ENCODE measurements around the gene ITGA3. TPM values are rescaled to one million over a fixed set of nuclear protein-coding genes. Genes with fewer than 3 reads are reported as not detected.

Gene ITGA3
- 10 to 100 TPM; 44.4 to 86.3 (median 77.0) TPM for total RNA-seq

DNA sequence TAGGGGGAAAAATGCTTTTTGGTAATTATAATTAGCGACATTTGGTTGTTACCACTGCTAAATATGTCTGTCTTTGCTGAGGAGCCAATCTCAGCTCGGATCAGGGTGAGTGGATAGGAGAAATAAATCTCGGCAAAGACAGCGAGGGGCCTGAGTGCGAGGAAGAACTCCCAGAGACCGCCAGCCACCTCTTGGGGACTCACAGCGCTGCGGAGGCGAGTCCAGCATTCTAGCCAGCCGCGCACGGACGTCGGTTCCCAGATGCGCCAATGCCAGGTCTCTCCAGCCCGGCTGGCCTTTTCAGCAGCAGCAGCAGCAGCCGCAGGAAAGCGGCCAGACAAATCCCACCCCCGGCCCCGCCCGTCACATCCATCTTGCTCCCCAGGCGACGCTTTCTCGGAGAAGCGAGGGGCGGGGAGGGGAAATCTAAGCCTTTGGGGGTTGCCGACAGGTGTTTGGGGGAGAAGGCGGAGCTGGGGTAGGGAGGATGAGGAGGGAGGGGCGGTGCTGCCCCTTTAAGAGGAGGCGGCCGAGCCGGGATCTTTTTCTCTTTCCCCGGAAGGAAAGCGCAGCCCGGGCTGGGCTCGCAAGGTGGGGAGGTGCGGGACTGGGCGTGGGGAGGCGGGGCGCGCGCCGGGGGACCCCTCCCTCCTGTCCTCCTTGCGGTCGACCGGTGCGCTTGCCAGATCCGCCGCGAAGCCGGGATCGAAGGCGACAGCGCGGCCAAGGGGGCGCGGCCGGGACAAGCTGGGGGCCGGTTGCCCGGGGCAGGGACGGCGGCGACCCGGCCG, at the start of gene ITGA3:
Gene ITGA3, plus strand, starts transcription at position 685 of the 791 bp plus-strand sequence. CDS start 330 bp downstream, outside the sequence.
- no peaks in the 10 kb centered on the region for H3K9me3 ChIP-seq
- no peaks in the 10 kb centered on the region for H3K36me3 ChIP-seq
- no peaks in the 10 kb centered on the region for H3K27me3 ChIP-seq
- 0% methylated on average over 5 to 15 of the region's 65 CpGs for WGBS, 2 donors
- H3K27ac ChIP-seq = peak within 1 kb of the TSS; percentile 89 to 95 (median 92)
- peak within 1 kb of the TSS; percentile 63 to 84 (median 80) for H3K4me3 ChIP-seq
- peaks cover 45 to 99% (median 81%) of the 10 kb centered on the region in 3 donors for H3K4me1 ChIP-seq
- TF ChIP-seq CTCF (IDR thresholded peaks at IDR 0.05) = peak in 1 of 6 experiments; percentile 11
- peak in 1 of 4 donors; percentile 45 for TF ChIP-seq POLR2A (IDR thresholded peaks at IDR 0.05)
- intact Hi-C loops (cut with DNase I) = no loop called here
- DNase-seq = no peak

- Histone ChIP-seq H3K9me3 (peaks cover 0 to 31% (median 19%) of the 10 kb centered on the region in 3 donors), H3K4me1 (no peaks in the 10 kb centered on the region), H3K4me3 (no peak overlapping the region), H3K36me3 (no peaks in the 10 kb centered on the region), H3K27ac (no peak overlapping the region), H3K27me3 (peaks cover 0 to 35% (median 0%) of the 10 kb centered on the region in 4 donors)
- WGBS, 2 donors = 35 to 68% methylated on average over 2 of the region's 2 CpGs
- no peak for TF ChIP-seq CTCF (IDR thresholded peaks at IDR 0.05)
- TF ChIP-seq POLR2A (IDR thresholded peaks at IDR 0.05) = no peak
- no peak for DNase-seq
- intact Hi-C loops (cut with DNase I) = no loop called here
Measured at GRCh38 chr17:50009282-50009681, 46.6 kb upstream of the ITGA3 start.

DNA sequence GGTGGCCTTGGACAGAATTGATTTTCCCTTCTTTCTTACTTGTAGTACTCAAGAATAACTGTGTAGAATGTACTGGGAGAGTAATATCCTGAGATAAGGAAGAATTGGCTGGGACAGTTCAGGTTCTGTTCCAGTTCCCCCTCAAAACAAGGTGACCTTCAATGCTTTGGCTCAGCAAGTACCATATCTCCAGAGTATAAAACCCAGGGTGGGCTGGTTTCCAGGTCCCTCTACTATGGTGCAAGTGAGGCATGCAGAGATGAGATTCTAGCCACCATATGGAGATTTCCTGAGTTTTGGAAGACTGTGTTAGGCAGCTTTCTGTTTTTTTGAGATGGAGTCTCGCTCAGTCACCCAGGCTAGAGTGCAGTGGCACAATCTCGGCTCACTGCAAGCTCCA, 42.8 kb upstream of the ITGA3 start:
- 81 to 85% methylated on average over 2 of the region's 2 CpGs for WGBS, 2 donors
- no peak for DNase-seq

GRCh38 chr17:50014471-50015088, 41.3 kb upstream of the ITGA3 start:
- no peak for TF ChIP-seq CTCF (IDR thresholded peaks at IDR 0.05)
- TF ChIP-seq POLR2A (IDR thresholded peaks at IDR 0.05) = no peak
- H3K9me3 ChIP-seq = peaks cover 0 to 28% (median 21%) of the 10 kb centered on the region in 3 donors
- H3K36me3 ChIP-seq = no peaks in the 10 kb centered on the region
- H3K27ac ChIP-seq = no peak overlapping the region
- DNase-seq = no peak
- intact Hi-C loops (cut with DNase I) = no loop called here
- no peak overlapping the region for H3K4me3 ChIP-seq
- peaks cover 0 to 26% (median 0%) of the 10 kb centered on the region in 4 donors for H3K27me3 ChIP-seq
- WGBS, 2 donors = 22 to 42% methylated on average over 1 of the region's 1 CpG
- no peaks in the 10 kb centered on the region for H3K4me1 ChIP-seq

More for the DNA sequence above, 42.8 kb upstream of the ITGA3 start:
- H3K4me3 ChIP-seq = no peak overlapping the region
- no peaks in the 10 kb centered on the region for H3K4me1 ChIP-seq
- intact Hi-C loops (cut with DNase I) = no loop called here
- TF ChIP-seq CTCF (IDR thresholded peaks at IDR 0.05) = no peak
- no peak for TF ChIP-seq POLR2A (IDR thresholded peaks at IDR 0.05)
- no peaks in the 10 kb centered on the region for H3K36me3 ChIP-seq
- H3K9me3 ChIP-seq = peaks cover 0 to 37% (median 28%) of the 10 kb centered on the region in 3 donors
- H3K27ac ChIP-seq = no peak overlapping the region
- peaks cover 0 to 26% (median 0%) of the 10 kb centered on the region in 4 donors for H3K27me3 ChIP-seq

DNA sequence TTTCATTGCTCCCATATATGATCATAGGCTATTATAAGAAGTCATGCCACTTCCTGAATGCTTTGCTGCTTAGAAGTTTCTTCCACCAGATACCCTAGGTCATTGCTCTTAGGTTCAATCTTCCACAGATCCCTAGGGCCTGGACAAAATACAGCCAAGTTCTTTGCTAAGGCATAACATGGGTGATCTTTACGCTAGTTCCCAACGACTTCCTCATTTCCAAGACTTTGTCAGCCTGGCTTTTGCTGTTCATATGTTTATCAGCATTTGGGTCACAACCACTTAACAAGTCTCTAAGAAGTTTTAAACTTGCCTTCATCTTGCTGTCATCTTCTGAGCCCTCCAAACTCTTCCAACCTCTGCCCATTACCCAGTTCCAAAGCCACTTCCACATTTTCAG, 40.8 kb upstream of the ITGA3 start:
- Histone ChIP-seq H3K4me3 (no peak overlapping the region), H3K27ac (no peak overlapping the region), H3K27me3 (peaks cover 0 to 26% (median 0%) of the 10 kb centered on the region in 4 donors), H3K4me1 (no peaks in the 10 kb centered on the region), H3K9me3 (peaks cover 0 to 26% (median 20%) of the 10 kb centered on the region in 3 donors), H3K36me3 (no peaks in the 10 kb centered on the region)
- 71 to 96% methylated on average over 2 of the region's 2 CpGs for WGBS, 2 donors
- DNase-seq = no peak
- intact Hi-C loops (cut with DNase I) = no loop called here
- TF ChIP-seq CTCF (IDR thresholded peaks at IDR 0.05) (no peak), POLR2A (IDR thresholded peaks at IDR 0.05) (no peak)
